Stomach (tissue), 4 donors: ENCODE results near the gene SEPTIN2.

Source experiments
- CTCF ChIP-seq, 7 experiments: fragments of 450-650 bp in 4 of 7; fragments of 200-600 bp in 3 of 7; sonication (generic) in 3 of 7; IDR thresholded peaks; one replicate each; pipeline ENCODE4 v1.5.1; 2016 to 2019; ENCODE audit warnings: antibody characterized with exemption in 7 of 7, control low read depth in 2 of 7, mild to moderate bottlenecking in 1 of 7
- POLR2AphosphoS5 ChIP-seq, 3 donors: sonication (generic); formaldehyde crosslinking; IDR thresholded peaks; one replicate each; pipeline ENCODE4 v1.6.1; 2016; ENCODE audit warnings: antibody characterized with exemption in 3 of 3

GRCh38 chr2:241324775-241325174 is 9.1 kb downstream of the SEPTIN2 start:
- TF ChIP-seq CTCF (IDR thresholded peaks at IDR 0.05) (no peak), POLR2AphosphoS5 (IDR thresholded peaks at IDR 0.05) (no peak)
